ENCODE results near the gene EIF2S3B.

The EIF2S3B gene

GRCh38 chr12:10554228-10554755 lies 48.6 kb downstream of the EIF2S3B start:
- no peak for DNase-seq (ENCODE audit: low spot score)

- DNase-seq (ENCODE audit: low spot score) = no peak
These were observed 49.2 kb downstream of the EIF2S3B start for GRCh38 chr12:10554756-10555481.

- DNase-seq (ENCODE audit: low spot score) = no peak
These were observed 51.6 kb downstream of the EIF2S3B start for GRCh38 chr12:10557329-10557728.

GRCh38 chr12:10557766-10558165 lies 52.1 kb downstream of the EIF2S3B start:
- DNase-seq (ENCODE audit: low spot score) = no peak
